OCI-LY3 (cell line): ENCODE results near the gene TRABD2B.

ENCODE experiments used
- EZH2phosphoT487 ChIP-seq: fragments of 200-600 bp; shearing (Covaris generic); IDR thresholded peaks from 2 replicates; pipeline ENCODE4 v1.6.1; 2018; ENCODE audit warnings: antibody characterized with exemption, mixed run types, low read depth
- TF ChIP-seq, protein P1 (sequence below): fragments of 200-600, 300-600 bp; sonication (generic); IDR thresholded peaks from 2 replicates; pipeline ENCODE4 v1.5.1; 2014; ENCODE audit warnings: antibody characterized with exemption, low read length, low read depth

GRCh38 chr1:47890779-47891178, 106.4 kb downstream of the TRABD2B start:
- TF ChIP-seq, protein P1, sequence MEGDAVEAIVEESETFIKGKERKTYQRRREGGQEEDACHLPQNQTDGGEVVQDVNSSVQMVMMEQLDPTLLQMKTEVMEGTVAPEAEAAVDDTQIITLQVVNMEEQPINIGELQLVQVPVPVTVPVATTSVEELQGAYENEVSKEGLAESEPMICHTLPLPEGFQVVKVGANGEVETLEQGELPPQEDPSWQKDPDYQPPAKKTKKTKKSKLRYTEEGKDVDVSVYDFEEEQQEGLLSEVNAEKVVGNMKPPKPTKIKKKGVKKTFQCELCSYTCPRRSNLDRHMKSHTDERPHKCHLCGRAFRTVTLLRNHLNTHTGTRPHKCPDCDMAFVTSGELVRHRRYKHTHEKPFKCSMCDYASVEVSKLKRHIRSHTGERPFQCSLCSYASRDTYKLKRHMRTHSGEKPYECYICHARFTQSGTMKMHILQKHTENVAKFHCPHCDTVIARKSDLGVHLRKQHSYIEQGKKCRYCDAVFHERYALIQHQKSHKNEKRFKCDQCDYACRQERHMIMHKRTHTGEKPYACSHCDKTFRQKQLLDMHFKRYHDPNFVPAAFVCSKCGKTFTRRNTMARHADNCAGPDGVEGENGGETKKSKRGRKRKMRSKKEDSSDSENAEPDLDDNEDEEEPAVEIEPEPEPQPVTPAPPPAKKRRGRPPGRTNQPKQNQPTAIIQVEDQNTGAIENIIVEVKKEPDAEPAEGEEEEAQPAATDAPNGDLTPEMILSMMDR: no peak
- no peak for TF ChIP-seq EZH2phosphoT487
